Measurements from ENCODE around the gene CCL8. TPM values are rescaled to one million over a fixed set of nuclear protein-coding genes. Genes with fewer than 3 reads are reported as not detected.
A peak's percentile ranks its signal among the peaks of the same experiment; 100 is the strongest.

Gene CCL8
- total RNA-seq, 1 experiment from 2014 or later, result not detected

DNA sequence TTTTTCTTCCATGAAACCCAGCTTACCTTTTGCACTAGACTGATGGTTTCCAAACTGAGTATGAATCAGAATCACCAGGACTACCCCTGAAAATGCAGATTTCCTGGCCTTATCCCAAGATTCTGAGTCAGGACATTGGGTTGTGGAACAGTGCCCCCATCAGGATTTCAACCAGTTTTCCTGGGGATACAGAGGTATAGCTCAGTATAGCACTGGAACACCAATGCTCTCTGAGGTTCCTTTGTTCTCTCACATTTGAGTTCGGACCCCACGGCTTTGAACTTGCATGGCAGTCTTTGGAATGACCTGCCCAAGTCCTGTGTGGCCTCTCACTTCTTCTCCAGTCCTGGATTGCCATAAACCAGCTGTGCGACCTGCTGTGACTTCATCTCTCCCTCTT, 12.8 kb upstream of the CCL8 start:
- BruUV-seq (replicated peaks), result no TSS peak
- no peak overlapping the region for H3K27ac ChIP-seq (ENCODE audit: low read length)
- TF ChIP-seq CTCF (IDR thresholded peaks at IDR 0.05) (peak; percentile 35), REST (IDR thresholded peaks at IDR 0.05; ENCODE audit: insufficient read depth in 1 of 2, low read depth in 2 of 2, low read length in 1 of 2) (no peak)
- H3K4me3 ChIP-seq (ENCODE audit: low read depth in 2 of 2, low read length in 2 of 2), result no peak overlapping the region
- intact Hi-C loops (cut with micrococcal nuclease; ENCODE audit: unreplicated experiment), result loop anchor here (10.0 kb wide), 1 partner anchor 102 kb away; no protein-coding TSS in a partner anchor
- no peaks in the 10 kb centered on the region for H3K27me3 ChIP-seq (ENCODE audit: control insufficient read depth, insufficient read depth, low read length)
- ATAC-seq, result peak; percentile 80; the same call in 1 of the 2 replicates
- no peak for DNase-seq (ENCODE audit: low read depth, low spot score)
- in situ Hi-C loops (cut with HindIII; ENCODE audit: low pct_unique_long_range_greater_than_20kb, low sequenced_read_pairs), result no loop called here
- no peaks in the 10 kb centered on the region for H3K36me3 ChIP-seq (ENCODE audit: control insufficient read depth, insufficient read depth, low read length)
- CTCF ChIA-PET, result interaction anchor here (0.6 to 1.8 kb wide), 3 partner anchors 51 to 106 kb away, joined by 3 to 10 read pairs (median 10); no protein-coding TSS in a partner anchor
- H3K9me3 ChIP-seq (ENCODE audit: control insufficient read depth, insufficient read depth, low read depth, low read length), result no peaks in the 10 kb centered on the region
- POLR2A ChIA-PET, result no interaction called here
- no peaks in the 10 kb centered on the region for H3K4me1 ChIP-seq (ENCODE audit: control insufficient read depth, insufficient read depth, low read length)

DNA sequence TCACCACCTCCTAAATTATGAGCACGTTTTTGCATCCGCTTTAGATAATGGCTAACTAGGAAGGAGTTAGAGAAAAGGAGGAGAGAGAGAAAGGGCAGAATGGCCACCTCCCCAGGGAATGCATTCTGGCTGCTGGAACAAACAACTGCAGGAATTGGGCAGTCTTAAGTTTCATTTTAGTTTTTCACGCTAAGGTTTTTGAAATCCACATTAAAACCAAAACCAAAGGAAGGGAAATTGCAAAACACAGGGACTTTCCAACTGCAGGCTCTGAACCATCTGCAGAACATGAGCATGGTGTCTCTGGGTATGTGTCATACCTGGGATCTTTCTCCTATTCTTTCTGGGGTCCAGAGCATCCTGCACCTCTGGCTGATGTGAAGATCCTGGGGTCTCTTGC, 12.1 kb upstream of the CCL8 start:
- Histone ChIP-seq H3K4me1 (ENCODE audit: control insufficient read depth, insufficient read depth, low read length) (no peaks in the 10 kb centered on the region), H3K36me3 (ENCODE audit: control insufficient read depth, insufficient read depth, low read length) (no peaks in the 10 kb centered on the region), H3K9me3 (ENCODE audit: control insufficient read depth, insufficient read depth, low read depth, low read length) (no peaks in the 10 kb centered on the region), H3K27ac (ENCODE audit: low read length) (no peak overlapping the region), H3K27me3 (ENCODE audit: control insufficient read depth, insufficient read depth, low read length) (no peaks in the 10 kb centered on the region), H3K4me3 (ENCODE audit: low read depth in 2 of 2, low read length in 2 of 2) (no peak overlapping the region)
- CTCF ChIA-PET, result interaction anchor here (1.4 to 1.8 kb wide), 2 partner anchors 54 to 106 kb away, joined by 10 read pairs; no protein-coding TSS in a partner anchor
- POLR2A ChIA-PET, result no interaction called here
- no TSS peak for BruUV-seq (replicated peaks)
- ATAC-seq, result no peak
- intact Hi-C loops (cut with micrococcal nuclease; ENCODE audit: unreplicated experiment), result loop anchor here (10.0 kb wide), 1 partner anchor 102 kb away; no protein-coding TSS in a partner anchor
- no peak for TF ChIP-seq CTCF (IDR thresholded peaks at IDR 0.05)
- TF ChIP-seq SIN3A (IDR thresholded peaks at IDR 0.05; ENCODE audit: borderline replicate concordance, insufficient read depth, low read depth, low read length), result no peak
- no peak for TF ChIP-seq TCF7L2 (IDR thresholded peaks at IDR 0.05; ENCODE audit: low read depth, low read length)
- TF ChIP-seq POLR2AphosphoS5 (IDR thresholded peaks at IDR 0.05; ENCODE audit: low read depth, low read length), result no peak
- no peak for TF ChIP-seq REST (IDR thresholded peaks at IDR 0.05; ENCODE audit: insufficient read depth in 1 of 2, low read depth in 2 of 2, low read length in 1 of 2)
- no peak for DNase-seq (ENCODE audit: low read depth, low spot score)
- in situ Hi-C loops (cut with HindIII; ENCODE audit: low pct_unique_long_range_greater_than_20kb, low sequenced_read_pairs), result no loop called here
